Mucosa of descending colon (tissue), 3 donors: ENCODE measurements around the gene GREM2. TPM values are rescaled to one million over a fixed set of nuclear protein-coding genes. Genes with fewer than 3 reads are reported as not detected.

Experiments used
- ATAC-seq: fragments of 200-7000 bp; cut with Tn5 transposase; one replicate; pipeline ENCODE4 v1.9.1; 2020; ENCODE audit warnings: mild to moderate bottlenecking, moderate library complexity
- DNase-seq, 3 donors: peaks; one replicate each; pipeline ENCODE4 v3.0.0-alpha.2; 2020
- H3K36me3 ChIP-seq: fragments of 200-600 bp; one replicate; pipeline ENCODE4 v1.8.0; 2021; ENCODE audit warnings: low read depth, mild to moderate bottlenecking
- H3K4me1 ChIP-seq: fragments of 200-600 bp; one replicate; pipeline ENCODE4 v1.8.0; 2021; ENCODE audit warnings: low read depth, mild to moderate bottlenecking
- H3K4me3 ChIP-seq: fragments of 200-600 bp; one replicate; pipeline ENCODE4 v1.8.0; 2021; ENCODE audit warnings: mild to moderate bottlenecking
- H3K9me3 ChIP-seq: fragments of 200-600 bp; one replicate; pipeline ENCODE4 v1.8.0; 2021; ENCODE audit warnings: mild to moderate bottlenecking
- intact Hi-C, 2 donors: fragments of 100-400 bp; cut with DNase I in 1 of 2; cut with micrococcal nuclease in 1 of 2; formaldehyde crosslinking; loops; one replicate each; pipeline versions ENCODE4 v1.11.0 to v1.11.1; 2022; cut with DNase I, micrococcal nuclease
- long read RNA-seq, 2 donors: library from polyadenylated mRNA; unstranded; transcript quantifications; one replicate each; pipeline ENCODE4 v2.0.0, GENCODE V29; 2019 to 2021
- total RNA-seq, 3 donors: library from RNA; stranded (reverse); fragmentation: NEBNext Ultra II Directional in 2 of 3; extraction: Animal tissue kit (Norgen Biotek cat#: 25700) in 2 of 3; gene quantifications; one replicate each; pipeline versions ENCODE4 v1.2.1 to v1.2.4, GENCODE V29; 2021 to 2023
- TF ChIP-seq, protein P1 (sequence below): fragments of 200-600 bp; IDR thresholded peaks from one replicate; pipeline ENCODE4 v1.8.0; 2022; ENCODE audit warnings: antibody characterized with exemption, mild to moderate bottlenecking
- donor health status: DM: no; HTN: no; CAD: no; lungs with moderate emphysema.
- donor health status: DM: no; HTN: no; CAD: no.
- donor health status: DM: no; HTN: yes; CAD: no.

The GREM2 gene
- 10 to 100 TPM in 1 of 3 donors, 1 to 10 TPM in 2; 5.1 to 25.5 (median 6.0) TPM for total RNA-seq
- long read RNA-seq, donor 1, full-length matches to known transcripts: 17 of 28 reads
- long read RNA-seq, donor 1, partial matches to known transcripts: 0 of 28 reads
- long read RNA-seq, donor 1, other reads (novel, unspliced or antisense): 11 of 28 reads
- long read RNA-seq, donor 2, full-length matches to known transcripts: 8 of 8 reads
- long read RNA-seq, donor 2, partial matches to known transcripts: 0 of 8 reads
- long read RNA-seq, donor 2, other reads (novel, unspliced or antisense): 0 of 8 reads

DNA sequence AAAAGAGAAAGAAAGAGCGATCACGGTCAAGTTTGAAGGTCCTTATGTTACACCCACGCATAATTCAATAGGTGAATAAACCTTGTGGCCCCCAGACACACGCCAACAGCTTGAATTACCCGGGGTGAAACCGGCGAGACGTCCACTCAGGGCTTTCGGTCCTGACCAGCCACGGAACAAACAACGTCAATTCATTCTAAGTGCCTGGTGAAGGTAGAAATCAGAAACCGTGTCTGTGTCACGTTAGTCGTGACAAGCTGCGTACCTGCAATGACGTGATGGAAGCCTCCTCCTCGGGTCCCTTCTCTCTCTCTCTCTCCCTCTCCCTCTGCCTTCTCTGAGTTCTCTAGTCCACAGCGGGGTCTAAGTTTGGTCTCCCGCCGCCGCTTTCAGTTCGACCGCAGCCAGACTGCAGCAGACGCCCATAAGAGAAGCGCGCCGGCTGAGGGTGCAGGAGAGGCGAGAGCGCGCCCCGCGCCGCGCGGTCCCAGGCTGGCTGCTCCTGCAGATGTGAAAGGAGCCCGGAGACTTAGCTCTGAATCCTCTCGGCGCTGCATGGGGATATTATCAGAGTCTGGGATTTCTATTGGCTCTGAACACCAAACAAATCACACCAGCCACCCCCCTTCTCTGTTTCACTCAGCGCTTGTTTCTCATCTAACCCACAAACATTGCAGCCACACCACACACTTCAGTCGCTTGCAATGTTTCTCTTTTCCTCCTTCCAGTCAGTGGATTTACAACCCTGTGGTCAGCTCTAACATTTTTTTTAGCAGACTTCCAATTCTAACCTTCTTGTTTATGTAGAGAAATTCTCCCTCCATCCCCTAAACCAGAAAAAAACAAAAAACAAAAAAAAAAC lies at the start of gene GREM2:
GREM2 (minus strand) TSS at position 537 of the 862 bp plus-strand sequence. CDS start 118,680 bp downstream, outside the sequence.
- DNase-seq: peak; percentile 65 to 76 (median 66)
- TF ChIP-seq, protein P1, sequence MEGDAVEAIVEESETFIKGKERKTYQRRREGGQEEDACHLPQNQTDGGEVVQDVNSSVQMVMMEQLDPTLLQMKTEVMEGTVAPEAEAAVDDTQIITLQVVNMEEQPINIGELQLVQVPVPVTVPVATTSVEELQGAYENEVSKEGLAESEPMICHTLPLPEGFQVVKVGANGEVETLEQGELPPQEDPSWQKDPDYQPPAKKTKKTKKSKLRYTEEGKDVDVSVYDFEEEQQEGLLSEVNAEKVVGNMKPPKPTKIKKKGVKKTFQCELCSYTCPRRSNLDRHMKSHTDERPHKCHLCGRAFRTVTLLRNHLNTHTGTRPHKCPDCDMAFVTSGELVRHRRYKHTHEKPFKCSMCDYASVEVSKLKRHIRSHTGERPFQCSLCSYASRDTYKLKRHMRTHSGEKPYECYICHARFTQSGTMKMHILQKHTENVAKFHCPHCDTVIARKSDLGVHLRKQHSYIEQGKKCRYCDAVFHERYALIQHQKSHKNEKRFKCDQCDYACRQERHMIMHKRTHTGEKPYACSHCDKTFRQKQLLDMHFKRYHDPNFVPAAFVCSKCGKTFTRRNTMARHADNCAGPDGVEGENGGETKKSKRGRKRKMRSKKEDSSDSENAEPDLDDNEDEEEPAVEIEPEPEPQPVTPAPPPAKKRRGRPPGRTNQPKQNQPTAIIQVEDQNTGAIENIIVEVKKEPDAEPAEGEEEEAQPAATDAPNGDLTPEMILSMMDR: no peak
- ATAC-seq: peak; percentile 85
- Histone ChIP-seq H3K36me3 (no peaks in the 10 kb centered on the region), H3K4me3 (peak within 1 kb of the TSS; percentile 4), H3K4me1 (peaks cover 7% of the 10 kb centered on the region), H3K9me3 (no peaks in the 10 kb centered on the region)
- intact Hi-C loops: loop anchor here in 1 of 2 donors (10.0 kb wide), 1 partner anchor 417 kb away; no protein-coding TSS in a partner anchor

DNA sequence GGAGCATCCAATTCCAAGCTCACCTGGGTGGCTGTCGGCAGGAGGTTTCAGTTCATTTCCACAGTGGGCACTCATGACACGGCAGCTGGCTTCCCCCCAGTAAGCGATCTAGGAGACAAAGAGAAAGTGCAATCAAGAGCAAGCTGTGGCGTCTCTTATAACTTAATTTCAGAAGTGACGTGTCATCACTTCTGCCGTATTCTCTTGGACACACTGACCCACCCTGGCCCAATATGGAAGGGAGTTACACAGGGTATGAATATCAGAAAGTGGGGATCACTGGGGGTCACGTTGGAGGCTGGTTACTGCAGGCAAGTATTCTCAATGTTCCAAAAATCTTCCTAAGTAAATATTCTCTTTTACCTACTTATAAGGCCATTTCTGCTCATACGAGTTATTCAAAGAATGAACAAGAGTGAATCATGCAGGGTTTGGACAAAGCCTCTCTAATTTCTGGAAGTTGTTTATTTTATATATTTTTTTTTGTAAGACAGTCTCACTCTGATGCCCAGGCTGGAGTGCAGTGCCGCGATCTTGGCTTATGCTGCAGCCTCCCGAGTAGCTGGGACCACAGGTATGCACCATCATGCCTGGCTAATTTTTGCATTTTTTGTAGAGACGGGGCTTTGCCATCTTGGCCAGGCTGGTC lies 46.5 kb upstream of the GREM2 start:
- intact Hi-C loops: no loop called here
- Histone ChIP-seq H3K36me3 (no peaks in the 10 kb centered on the region), H3K4me3 (no peak overlapping the region), H3K9me3 (no peaks in the 10 kb centered on the region), H3K4me1 (no peaks in the 10 kb centered on the region)
- ATAC-seq (no peak), DNase-seq (no peak)
- TF ChIP-seq, protein P1: no peak

DNA sequence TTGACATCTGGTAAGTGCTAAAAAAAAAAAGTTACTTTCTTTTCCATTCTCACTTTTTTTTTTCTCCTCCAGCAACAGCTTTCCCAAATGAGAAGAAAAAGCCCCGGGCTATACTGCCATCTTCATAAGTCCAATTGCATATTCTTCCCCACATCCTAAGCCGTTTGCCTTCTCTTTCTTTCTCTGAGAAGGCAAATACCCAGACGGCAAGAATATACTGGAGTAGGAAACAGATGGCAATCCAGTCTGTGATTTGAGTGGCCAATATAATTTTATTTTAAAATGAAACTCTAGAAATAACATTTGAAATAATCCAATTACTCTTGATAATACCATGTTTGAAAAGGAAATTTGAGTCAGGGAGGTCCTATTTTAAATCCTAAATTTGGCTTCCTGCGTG lies 44.6 kb upstream of the GREM2 start:
- H3K4me3 ChIP-seq: no peak overlapping the region
- intact Hi-C loops: no loop called here
- H3K9me3 ChIP-seq: no peaks in the 10 kb centered on the region
- no peaks in the 10 kb centered on the region for H3K36me3 ChIP-seq
- TF ChIP-seq, protein P1: no peak
- H3K4me1 ChIP-seq: no peaks in the 10 kb centered on the region
- no peak for ATAC-seq
- no peak for DNase-seq

DNA sequence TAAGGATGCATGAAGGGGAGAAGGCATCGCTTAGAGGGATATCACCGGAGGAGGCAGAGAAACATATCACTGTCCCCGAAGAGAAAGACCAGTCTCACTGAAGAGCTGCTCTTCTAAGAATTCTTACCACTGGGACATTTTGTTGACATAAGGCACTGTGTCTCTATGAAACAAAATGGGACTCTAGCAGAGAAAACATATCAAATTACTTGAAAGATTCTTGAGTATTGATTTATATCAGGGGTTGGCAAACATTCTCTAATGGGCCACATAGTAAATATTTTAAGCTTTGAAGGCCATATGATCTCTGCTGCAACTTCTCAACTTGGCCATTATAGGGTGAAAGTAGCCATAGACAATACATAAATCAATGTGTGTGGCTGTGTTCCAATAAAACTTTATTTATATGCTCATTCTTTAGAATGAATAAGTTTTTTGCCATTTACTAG lies 41.0 kb upstream of the GREM2 start:
- intact Hi-C loops: no loop called here
- Histone ChIP-seq H3K36me3 (no peaks in the 10 kb centered on the region), H3K4me1 (no peaks in the 10 kb centered on the region), H3K9me3 (no peaks in the 10 kb centered on the region), H3K4me3 (no peak overlapping the region)
- DNase-seq (no peak), ATAC-seq (no peak)
- TF ChIP-seq, protein P1: no peak

DNA sequence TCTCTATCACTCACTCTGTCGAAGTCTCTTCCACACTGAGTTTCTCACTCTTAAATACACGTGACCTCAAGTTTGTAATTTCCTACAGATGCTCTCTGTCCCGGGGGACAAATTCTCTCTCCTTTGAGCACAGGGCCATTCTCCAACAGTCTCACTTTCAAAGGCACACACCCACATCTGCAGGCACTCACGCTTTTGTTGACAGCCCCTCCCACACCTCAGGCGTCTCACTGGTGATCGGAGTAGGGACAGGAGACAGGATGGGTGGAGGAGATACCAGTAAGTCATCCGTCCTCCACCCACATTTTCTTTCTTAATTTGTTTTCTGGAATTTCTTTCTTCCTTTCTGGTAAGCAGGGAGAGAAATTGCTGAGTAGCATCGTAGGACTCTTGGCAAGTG lies 40.6 kb upstream of the GREM2 start:
- ATAC-seq (no peak), DNase-seq (no peak)
- no peaks in the 10 kb centered on the region for H3K4me1 ChIP-seq
- no peaks in the 10 kb centered on the region for H3K9me3 ChIP-seq
- intact Hi-C loops: no loop called here
- no peaks in the 10 kb centered on the region for H3K36me3 ChIP-seq
- TF ChIP-seq, protein P1: no peak
- no peak overlapping the region for H3K4me3 ChIP-seq
